Liver (tissue), 3 donors: ENCODE data around the gene MAP3K21.

Experiments used
- FOXA1 ChIP-seq: IDR thresholded peaks from 2 replicates; pipeline ENCODE4 v1.6.1; 2016; ENCODE audit warnings: antibody characterized with exemption
- FOXA2 ChIP-seq: IDR thresholded peaks from 2 replicates; pipeline ENCODE4 v1.6.1; 2016; ENCODE audit warnings: antibody characterized with exemption
- GABPA ChIP-seq, 2 donors: IDR thresholded peaks in 1 of 2; conservative IDR thresholded peaks in 1 of 2; 2 replicates each; pipeline ENCODE4 v1.6.1; 2016; ENCODE audit warnings: antibody characterized with exemption in 2 of 2, mild to moderate bottlenecking in 1 of 2, moderate library complexity in 1 of 2
- HNF4A ChIP-seq, 2 donors: conservative IDR thresholded peaks; 2 replicates each; pipeline ENCODE4 v1.6.1; 2016; ENCODE audit warnings: antibody characterized with exemption in 2 of 2, mild to moderate bottlenecking in 2 of 2
- JUND ChIP-seq, 2 donors: IDR thresholded peaks; 2 replicates each; pipeline ENCODE4 v1.6.1; 2016; ENCODE audit warnings: antibody characterized with exemption in 2 of 2
- RAD21 ChIP-seq, 2 donors: IDR thresholded peaks; 2 replicates each; pipeline ENCODE4 v1.6.1; 2016; ENCODE audit warnings: antibody characterized with exemption in 2 of 2, mild to moderate bottlenecking in 2 of 2
- SP1 ChIP-seq: IDR thresholded peaks from 2 replicates; pipeline ENCODE4 v1.6.1; 2018; ENCODE audit warnings: antibody characterized with exemption, mild to moderate bottlenecking
- TAF1 ChIP-seq: conservative IDR thresholded peaks from 2 replicates; pipeline ENCODE4 v1.6.1; 2016; ENCODE audit warnings: antibody characterized with exemption, mild to moderate bottlenecking
- YY1 ChIP-seq: IDR thresholded peaks from 2 replicates; pipeline ENCODE4 v1.6.1; 2016; ENCODE audit warnings: antibody characterized with exemption, mild to moderate bottlenecking
- TF ChIP-seq, protein P1 (sequence below): fragments of 150-350 bp; IDR thresholded peaks from 2 replicates; pipeline ENCODE4 v1.5.1; 2017; ENCODE audit warnings: improper control_type of control experiment, low read depth, low read length; ENCODE audit not compliant: missing input control
- TF ChIP-seq, protein P2 (sequence below): IDR thresholded peaks from 2 replicates; pipeline ENCODE4 v1.6.1; 2016; ENCODE audit warnings: antibody characterized with exemption
- TF ChIP-seq, protein P3 (sequence below): IDR thresholded peaks from 2 replicates; pipeline ENCODE4 v1.6.1; 2016; ENCODE audit warnings: antibody characterized with exemption, mild to moderate bottlenecking
- TF ChIP-seq, protein P4 (sequence below): IDR thresholded peaks from 2 replicates; pipeline ENCODE4 v1.6.1; 2016; ENCODE audit warnings: antibody characterized with exemption
- TF ChIP-seq, protein P5 (sequence below): IDR thresholded peaks from 2 replicates; pipeline ENCODE4 v1.6.1; 2016; ENCODE audit warnings: antibody characterized with exemption
- donor health status: healthy.
- donor health status: healthy.

DNA sequence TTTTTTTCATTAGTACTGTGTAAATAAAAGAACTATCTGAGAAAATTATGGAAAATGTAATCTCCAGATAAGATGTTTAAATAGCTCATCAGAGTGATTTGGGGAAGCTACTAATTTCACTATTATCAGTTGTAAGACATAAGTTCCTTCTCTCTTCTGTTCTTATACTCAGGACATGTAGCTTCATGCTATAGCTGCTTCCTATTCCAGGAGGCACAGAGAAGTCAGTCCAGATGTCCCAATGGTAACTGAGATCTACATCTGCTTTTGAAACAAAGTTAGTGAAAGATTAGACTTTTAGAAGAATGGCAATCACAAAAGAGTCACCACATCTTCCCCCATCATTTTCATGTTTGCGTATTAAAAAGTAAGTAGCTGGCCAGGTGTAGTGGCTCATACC lies 5.6 kb downstream of the MAP3K21 start:
- TF ChIP-seq, protein P1, sequence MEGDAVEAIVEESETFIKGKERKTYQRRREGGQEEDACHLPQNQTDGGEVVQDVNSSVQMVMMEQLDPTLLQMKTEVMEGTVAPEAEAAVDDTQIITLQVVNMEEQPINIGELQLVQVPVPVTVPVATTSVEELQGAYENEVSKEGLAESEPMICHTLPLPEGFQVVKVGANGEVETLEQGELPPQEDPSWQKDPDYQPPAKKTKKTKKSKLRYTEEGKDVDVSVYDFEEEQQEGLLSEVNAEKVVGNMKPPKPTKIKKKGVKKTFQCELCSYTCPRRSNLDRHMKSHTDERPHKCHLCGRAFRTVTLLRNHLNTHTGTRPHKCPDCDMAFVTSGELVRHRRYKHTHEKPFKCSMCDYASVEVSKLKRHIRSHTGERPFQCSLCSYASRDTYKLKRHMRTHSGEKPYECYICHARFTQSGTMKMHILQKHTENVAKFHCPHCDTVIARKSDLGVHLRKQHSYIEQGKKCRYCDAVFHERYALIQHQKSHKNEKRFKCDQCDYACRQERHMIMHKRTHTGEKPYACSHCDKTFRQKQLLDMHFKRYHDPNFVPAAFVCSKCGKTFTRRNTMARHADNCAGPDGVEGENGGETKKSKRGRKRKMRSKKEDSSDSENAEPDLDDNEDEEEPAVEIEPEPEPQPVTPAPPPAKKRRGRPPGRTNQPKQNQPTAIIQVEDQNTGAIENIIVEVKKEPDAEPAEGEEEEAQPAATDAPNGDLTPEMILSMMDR = no peak
- TF ChIP-seq, protein P2, sequence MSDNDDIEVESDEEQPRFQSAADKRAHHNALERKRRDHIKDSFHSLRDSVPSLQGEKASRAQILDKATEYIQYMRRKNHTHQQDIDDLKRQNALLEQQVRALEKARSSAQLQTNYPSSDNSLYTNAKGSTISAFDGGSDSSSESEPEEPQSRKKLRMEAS = no peak
- TF ChIP-seq JUND (IDR thresholded peaks at IDR 0.05) (no peak), SP1 (no peak), GABPA (IDR thresholded peaks at IDR 0.05 in 1 of 2, conservative IDR thresholded peaks at IDR 0.05 in 1 of 2) (no peak), RAD21 (IDR thresholded peaks at IDR 0.05) (no peak), TAF1 (no peak), YY1 (no peak), FOXA1 (no peak), FOXA2 (no peak), HNF4A (conservative IDR thresholded peaks at IDR 0.05) (no peak)
- TF ChIP-seq, protein P3, sequence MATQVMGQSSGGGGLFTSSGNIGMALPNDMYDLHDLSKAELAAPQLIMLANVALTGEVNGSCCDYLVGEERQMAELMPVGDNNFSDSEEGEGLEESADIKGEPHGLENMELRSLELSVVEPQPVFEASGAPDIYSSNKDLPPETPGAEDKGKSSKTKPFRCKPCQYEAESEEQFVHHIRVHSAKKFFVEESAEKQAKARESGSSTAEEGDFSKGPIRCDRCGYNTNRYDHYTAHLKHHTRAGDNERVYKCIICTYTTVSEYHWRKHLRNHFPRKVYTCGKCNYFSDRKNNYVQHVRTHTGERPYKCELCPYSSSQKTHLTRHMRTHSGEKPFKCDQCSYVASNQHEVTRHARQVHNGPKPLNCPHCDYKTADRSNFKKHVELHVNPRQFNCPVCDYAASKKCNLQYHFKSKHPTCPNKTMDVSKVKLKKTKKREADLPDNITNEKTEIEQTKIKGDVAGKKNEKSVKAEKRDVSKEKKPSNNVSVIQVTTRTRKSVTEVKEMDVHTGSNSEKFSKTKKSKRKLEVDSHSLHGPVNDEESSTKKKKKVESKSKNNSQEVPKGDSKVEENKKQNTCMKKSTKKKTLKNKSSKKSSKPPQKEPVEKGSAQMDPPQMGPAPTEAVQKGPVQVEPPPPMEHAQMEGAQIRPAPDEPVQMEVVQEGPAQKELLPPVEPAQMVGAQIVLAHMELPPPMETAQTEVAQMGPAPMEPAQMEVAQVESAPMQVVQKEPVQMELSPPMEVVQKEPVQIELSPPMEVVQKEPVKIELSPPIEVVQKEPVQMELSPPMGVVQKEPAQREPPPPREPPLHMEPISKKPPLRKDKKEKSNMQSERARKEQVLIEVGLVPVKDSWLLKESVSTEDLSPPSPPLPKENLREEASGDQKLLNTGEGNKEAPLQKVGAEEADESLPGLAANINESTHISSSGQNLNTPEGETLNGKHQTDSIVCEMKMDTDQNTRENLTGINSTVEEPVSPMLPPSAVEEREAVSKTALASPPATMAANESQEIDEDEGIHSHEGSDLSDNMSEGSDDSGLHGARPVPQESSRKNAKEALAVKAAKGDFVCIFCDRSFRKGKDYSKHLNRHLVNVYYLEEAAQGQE = no peak
- TF ChIP-seq, protein P4, sequence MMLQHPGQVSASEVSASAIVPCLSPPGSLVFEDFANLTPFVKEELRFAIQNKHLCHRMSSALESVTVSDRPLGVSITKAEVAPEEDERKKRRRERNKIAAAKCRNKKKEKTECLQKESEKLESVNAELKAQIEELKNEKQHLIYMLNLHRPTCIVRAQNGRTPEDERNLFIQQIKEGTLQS = no peak
- TF ChIP-seq, protein P5, sequence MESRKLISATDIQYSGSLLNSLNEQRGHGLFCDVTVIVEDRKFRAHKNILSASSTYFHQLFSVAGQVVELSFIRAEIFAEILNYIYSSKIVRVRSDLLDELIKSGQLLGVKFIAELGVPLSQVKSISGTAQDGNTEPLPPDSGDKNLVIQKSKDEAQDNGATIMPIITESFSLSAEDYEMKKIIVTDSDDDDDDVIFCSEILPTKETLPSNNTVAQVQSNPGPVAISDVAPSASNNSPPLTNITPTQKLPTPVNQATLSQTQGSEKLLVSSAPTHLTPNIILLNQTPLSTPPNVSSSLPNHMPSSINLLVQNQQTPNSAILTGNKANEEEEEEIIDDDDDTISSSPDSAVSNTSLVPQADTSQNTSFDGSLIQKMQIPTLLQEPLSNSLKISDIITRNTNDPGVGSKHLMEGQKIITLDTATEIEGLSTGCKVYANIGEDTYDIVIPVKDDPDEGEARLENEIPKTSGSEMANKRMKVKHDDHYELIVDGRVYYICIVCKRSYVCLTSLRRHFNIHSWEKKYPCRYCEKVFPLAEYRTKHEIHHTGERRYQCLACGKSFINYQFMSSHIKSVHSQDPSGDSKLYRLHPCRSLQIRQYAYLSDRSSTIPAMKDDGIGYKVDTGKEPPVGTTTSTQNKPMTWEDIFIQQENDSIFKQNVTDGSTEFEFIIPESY = no peak
